ENCODE data around the gene DAND5. TPM values are rescaled to one million over a fixed set of nuclear protein-coding genes. Genes with fewer than 3 reads are reported as not detected.
"Not testable (repeated sequence)": the region's sequence is repeated elsewhere in the genome, so short reads cannot be mapped to it uniquely, and the experiment has no call there.

DAND5 gene
- polyA plus RNA-seq, 3 donors: not detected

DNA sequence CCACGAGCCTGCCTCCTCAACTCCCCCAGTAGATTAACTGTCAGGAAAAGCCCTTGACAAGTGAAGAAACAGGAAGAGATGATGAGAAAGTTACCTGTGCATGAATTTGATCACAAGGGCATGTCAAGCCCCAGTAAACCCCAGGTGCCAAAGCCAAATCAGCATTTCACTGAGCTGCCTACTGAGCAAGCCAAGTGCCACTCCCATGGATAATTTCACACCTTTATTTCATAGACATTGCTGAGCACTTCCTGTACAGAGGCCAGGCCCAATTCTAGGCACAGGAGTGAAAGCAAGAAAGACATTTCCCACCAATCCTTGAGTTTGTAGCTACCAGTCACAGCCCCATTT lies 14.8 kb upstream of the DAND5 start:
- Histone ChIP-seq H3K4me1 (ENCODE audit: control insufficient read depth in 1 of 2, insufficient read depth in 2 of 2, low read length in 2 of 2) (peaks cover 37 to 52% of the 10 kb centered on the region in 2 donors), H3K27me3 (ENCODE audit: control insufficient read depth in 2 of 2, insufficient read depth in 2 of 2, low read length in 2 of 2) (no peaks in the 10 kb centered on the region), H4K20me1 (ENCODE audit: insufficient read depth, low read length) (no peaks in the 10 kb centered on the region), H2AFZ (ENCODE audit: insufficient read depth, low read depth, low read length, poor library complexity, severe bottlenecking) (no peak overlapping the region), H3K4me2 (replicated peaks; ENCODE audit: extremely low read depth, low read length, poor library complexity, severe bottlenecking) (no peak overlapping the region), H3K4me3 (replicated peaks in 1 of 3; ENCODE audit: low read depth in 2 of 3, low read length in 3 of 3) (no peak overlapping the region), H3K9ac (ENCODE audit: insufficient read depth, low read length, poor library complexity, severe bottlenecking) (no peak overlapping the region), H3K36me3 (replicated peaks in 1 of 2; ENCODE audit: control insufficient read depth in 1 of 2, insufficient read depth in 2 of 2, low read length in 2 of 2) (peaks cover 27 to 49% of the 10 kb centered on the region in 2 donors), H3K9me3 (replicated peaks in 1 of 2; ENCODE audit: control insufficient read depth in 1 of 2, insufficient read depth in 1 of 2, low read length in 2 of 2) (no peaks in the 10 kb centered on the region), H3K27ac (ENCODE audit: low read depth in 1 of 2, low read length in 2 of 2) (peak overlapping the region; percentile 83 to 93), H3K79me2 (ENCODE audit: insufficient read depth, low read length) (peaks cover 52% of the 10 kb centered on the region)
- H3K4me1 Mint-ChIP-seq: peaks cover 56% of the 10 kb centered on the region
- no peak overlapping the region for H3K4me3 Mint-ChIP-seq
- peaks cover 0 to 1% (median 0%) of the 10 kb centered on the region in 3 donors for H3K27me3 Mint-ChIP-seq (ENCODE audit: low read depth in 3 of 3)
- peak in 1 of 3 donors; percentile 5 for DNase-seq
- intact Hi-C loops (cut with micrococcal nuclease): no loop called here
- H3K27ac Mint-ChIP-seq: peak overlapping the region; percentile 51 to 96 (median 85)
- no peaks in the 10 kb centered on the region for H3K9me3 Mint-ChIP-seq
- TF ChIP-seq, protein P1, sequence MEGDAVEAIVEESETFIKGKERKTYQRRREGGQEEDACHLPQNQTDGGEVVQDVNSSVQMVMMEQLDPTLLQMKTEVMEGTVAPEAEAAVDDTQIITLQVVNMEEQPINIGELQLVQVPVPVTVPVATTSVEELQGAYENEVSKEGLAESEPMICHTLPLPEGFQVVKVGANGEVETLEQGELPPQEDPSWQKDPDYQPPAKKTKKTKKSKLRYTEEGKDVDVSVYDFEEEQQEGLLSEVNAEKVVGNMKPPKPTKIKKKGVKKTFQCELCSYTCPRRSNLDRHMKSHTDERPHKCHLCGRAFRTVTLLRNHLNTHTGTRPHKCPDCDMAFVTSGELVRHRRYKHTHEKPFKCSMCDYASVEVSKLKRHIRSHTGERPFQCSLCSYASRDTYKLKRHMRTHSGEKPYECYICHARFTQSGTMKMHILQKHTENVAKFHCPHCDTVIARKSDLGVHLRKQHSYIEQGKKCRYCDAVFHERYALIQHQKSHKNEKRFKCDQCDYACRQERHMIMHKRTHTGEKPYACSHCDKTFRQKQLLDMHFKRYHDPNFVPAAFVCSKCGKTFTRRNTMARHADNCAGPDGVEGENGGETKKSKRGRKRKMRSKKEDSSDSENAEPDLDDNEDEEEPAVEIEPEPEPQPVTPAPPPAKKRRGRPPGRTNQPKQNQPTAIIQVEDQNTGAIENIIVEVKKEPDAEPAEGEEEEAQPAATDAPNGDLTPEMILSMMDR (IDR thresholded peaks at IDR 0.05): no peak
- WGBS (ENCODE audit: insufficient coverage): no CpG with 5 or more reads among the region's 1 CpG
- peaks cover 32 to 49% of the 10 kb centered on the region in 2 donors for H3K36me3 Mint-ChIP-seq

- Histone ChIP-seq H3K79me2 (ENCODE audit: insufficient read depth, low read length) (peaks cover 52% of the 10 kb centered on the region), H3K36me3 (replicated peaks in 1 of 2; ENCODE audit: control insufficient read depth in 1 of 2, insufficient read depth in 2 of 2, low read length in 2 of 2) (peaks cover 21 to 39% of the 10 kb centered on the region in 2 donors), H3K4me1 (ENCODE audit: control insufficient read depth in 1 of 2, insufficient read depth in 2 of 2, low read length in 2 of 2) (peaks cover 31 to 45% of the 10 kb centered on the region in 2 donors), H3K27ac (ENCODE audit: low read depth in 1 of 2, low read length in 2 of 2) (peak overlapping the region in 1 of 2 donors; percentile 93)
- H3K27me3 Mint-ChIP-seq (ENCODE audit: low read depth in 3 of 3); H3K4me2 ChIP-seq (replicated peaks; ENCODE audit: extremely low read depth, low read length, poor library complexity, severe bottlenecking); intact Hi-C loops (cut with micrococcal nuclease); H3K4me3 ChIP-seq (replicated peaks in 1 of 3; ENCODE audit: low read depth in 2 of 3, low read length in 3 of 3); H2AFZ ChIP-seq (ENCODE audit: insufficient read depth, low read depth, low read length, poor library complexity, severe bottlenecking); H3K27me3 ChIP-seq (ENCODE audit: control insufficient read depth in 2 of 2, insufficient read depth in 2 of 2, low read length in 2 of 2); H3K9me3 ChIP-seq (replicated peaks in 1 of 2; ENCODE audit: control insufficient read depth in 1 of 2, insufficient read depth in 1 of 2, low read length in 2 of 2); H3K9me3 Mint-ChIP-seq; H3K9ac ChIP-seq (ENCODE audit: insufficient read depth, low read length, poor library complexity, severe bottlenecking); H4K20me1 ChIP-seq (ENCODE audit: insufficient read depth, low read length); DNase-seq: not testable (repeated sequence)
- peak overlapping the region in 6 of 7 donors; percentile 35 to 83 (median 60) for H3K27ac Mint-ChIP-seq
- 100% methylated on average over 1 of the region's 9 CpGs for WGBS (ENCODE audit: insufficient coverage)
- peaks cover 23 to 39% of the 10 kb centered on the region in 2 donors for H3K36me3 Mint-ChIP-seq
- H3K4me1 Mint-ChIP-seq: peaks cover 46% of the 10 kb centered on the region
- H3K4me3 Mint-ChIP-seq: peak overlapping the region in 1 of 2 donors; percentile 3
Measured at GRCh38 chr19:12955575-12955974, 13.8 kb upstream of the DAND5 start.

Measured in CD14-positive monocyte (primary cell).